GM19463 (cell line): ENCODE data around the gene WNT7B.

Experiments used
- ATAC-seq: cut with Tn5 transposase; IDR thresholded peaks from one replicate; pipeline ENCODE4 v1.9.1; 2021; ENCODE audit warnings: mild to moderate bottlenecking, moderate library complexity; ENCODE audit not compliant: unreplicated experiment

Gene WNT7B

DNA sequence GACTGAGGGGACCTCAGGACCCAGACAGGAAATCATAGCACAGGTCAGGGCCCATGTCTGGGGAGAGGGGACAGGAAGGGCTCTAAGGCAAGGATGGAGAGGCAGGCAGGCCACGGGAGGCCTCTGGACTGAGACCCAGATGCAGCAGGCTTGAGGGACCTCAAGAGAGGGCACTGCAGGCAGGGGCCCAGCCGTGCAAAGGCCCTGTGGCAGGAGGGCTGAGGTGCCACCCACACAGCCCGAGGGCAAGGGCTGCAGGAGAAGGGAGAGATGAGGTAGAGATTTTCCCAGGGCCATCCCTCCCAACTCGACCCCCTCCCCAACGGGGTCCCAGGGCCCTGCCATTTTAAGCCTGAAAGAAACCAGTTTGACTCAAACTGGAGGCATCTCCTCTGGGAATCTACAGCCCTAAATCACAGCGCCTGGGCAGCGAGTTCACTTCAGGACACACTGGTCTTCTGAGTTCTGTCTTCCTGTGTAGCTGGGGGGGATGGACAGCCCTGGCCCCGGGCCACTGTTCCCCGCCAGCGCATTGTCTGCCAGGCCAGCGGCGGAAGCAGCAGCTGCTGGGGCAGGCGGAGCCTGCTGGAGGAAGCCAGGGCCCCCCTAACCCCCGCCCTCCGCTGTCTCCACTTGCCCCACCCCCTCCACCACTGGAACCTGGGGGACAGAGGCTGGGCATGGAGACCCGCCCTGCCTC is 20.3 kb upstream of the WNT7B start:
- ATAC-seq: no peak

DNA sequence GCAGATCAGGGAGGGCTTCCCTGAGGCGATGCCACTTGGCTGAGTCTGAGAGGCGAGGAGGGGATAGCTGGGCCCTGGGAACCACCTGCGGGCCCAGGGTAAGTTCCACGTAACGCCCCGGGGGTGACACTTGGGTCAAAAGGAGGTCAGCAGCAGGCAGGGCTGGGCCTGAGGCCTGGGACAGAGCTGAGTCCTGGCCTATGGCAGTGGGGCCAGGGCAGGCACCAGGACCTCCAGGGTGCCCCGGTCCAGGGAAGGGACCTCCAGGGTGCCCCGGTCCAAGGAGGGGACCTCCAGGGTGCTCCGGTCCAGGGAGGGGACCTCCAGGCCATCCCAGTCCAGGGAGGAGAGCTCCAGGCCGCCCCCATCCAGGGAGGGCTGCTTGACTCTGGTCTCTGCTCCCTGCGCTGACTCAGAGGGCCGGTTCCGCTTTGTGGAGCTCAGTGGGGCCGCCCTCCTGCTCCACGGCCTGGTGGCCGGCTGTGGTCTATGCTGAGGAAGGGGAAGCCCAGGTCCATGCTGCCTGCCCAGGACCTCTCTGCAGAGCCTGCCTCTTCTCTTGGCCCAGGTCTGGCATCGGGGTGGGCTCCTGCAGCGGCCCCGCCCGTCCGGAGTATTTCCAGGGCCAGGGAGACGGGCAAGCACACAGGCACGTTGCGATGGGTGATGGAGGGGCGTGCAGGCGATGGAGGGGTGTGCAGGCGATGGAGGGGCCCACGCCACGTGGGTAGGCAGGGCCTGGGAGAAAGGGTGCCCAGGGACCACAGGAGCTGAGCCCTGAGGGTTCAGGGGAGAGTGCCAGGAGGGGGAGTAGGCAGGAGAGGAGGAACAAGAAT is 19.5 kb upstream of the WNT7B start:
- ATAC-seq: no peak

GRCh38 chr22:45995405-45996101 is 18.6 kb upstream of the WNT7B start:
- ATAC-seq: no peak

DNA sequence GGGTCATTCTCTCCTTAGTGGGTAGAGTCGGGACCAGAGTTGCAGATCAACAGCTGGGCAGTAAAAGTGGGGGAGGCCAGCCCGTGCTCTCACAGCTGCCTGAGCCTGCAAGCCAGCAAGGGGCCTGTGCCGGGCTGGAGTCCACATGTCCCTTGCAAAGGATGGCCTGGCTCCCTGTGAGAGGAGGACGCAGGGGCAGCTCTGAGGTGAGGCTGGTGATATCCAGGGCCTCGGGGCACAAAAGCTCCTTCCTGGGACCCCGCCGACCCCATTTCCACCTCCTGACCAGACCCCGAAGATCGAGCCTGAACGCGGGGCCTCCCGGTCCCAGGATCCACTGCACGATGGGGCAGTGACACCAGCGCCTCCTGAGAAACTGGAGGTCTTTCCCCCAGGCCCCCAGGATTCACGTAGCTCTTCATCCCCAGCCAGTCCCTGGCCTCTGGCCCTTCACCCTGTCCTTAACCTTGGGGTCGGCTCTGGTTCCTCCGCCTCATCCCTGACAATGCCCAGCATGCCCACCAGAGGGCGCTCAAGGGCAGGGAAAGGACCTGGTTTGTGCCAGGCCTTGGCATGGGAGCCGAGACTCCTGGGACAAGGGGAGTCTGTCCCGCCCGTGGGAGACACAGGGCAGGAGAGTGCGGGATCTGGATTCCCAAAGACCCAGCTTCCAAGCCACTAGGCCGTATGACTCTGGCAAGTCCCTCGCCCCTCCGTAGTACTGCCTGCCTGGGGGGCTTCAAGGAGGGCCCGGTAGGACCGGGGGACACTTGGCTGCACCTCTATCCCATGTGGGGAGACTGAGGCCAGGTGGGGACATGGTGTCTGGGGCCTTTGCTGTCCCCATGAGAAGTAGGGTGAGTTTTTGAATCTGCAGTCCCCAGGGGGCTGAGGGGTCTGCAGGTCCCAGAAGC is 17.8 kb upstream of the WNT7B start:
- no peak for ATAC-seq

- no peak for ATAC-seq
These were observed 16.9 kb upstream of the WNT7B start for GRCh38 chr22:45993841-45994240.

GRCh38 chr22:45993143-45993692 is 16.3 kb upstream of the WNT7B start:
- no peak for ATAC-seq

GRCh38 chr22:45992737-45993136 is 15.8 kb upstream of the WNT7B start:
- no peak for ATAC-seq

- no peak for ATAC-seq
These were observed 14.1 kb upstream of the WNT7B start for GRCh38 chr22:45991098-45991497.

GRCh38 chr22:45987136-45987861 is 10.3 kb upstream of the WNT7B start:
- ATAC-seq: no peak

- ATAC-seq: no peak
These were observed 7.5 kb upstream of the WNT7B start for GRCh38 chr22:45984316-45984916.

DNA sequence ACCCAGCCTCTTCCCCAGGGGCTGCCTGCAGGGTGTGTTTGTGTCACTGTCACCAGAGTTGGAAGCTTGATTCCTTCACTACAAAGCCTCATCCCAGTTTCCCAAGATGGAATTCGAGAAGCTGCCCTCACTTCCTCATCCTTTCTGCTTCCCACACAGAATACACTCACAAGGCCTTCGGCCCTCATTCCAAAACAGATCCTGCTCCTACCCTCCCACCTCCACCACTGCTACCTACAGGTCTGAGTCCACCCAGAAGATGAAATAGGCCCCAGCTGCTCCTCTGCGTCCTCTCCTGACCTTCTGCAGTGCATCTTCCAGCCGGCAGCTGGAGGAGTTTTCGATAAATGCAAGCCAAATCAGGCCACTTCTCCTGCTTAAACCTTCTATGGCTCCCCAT is 6.8 kb upstream of the WNT7B start:
- no peak for ATAC-seq

DNA sequence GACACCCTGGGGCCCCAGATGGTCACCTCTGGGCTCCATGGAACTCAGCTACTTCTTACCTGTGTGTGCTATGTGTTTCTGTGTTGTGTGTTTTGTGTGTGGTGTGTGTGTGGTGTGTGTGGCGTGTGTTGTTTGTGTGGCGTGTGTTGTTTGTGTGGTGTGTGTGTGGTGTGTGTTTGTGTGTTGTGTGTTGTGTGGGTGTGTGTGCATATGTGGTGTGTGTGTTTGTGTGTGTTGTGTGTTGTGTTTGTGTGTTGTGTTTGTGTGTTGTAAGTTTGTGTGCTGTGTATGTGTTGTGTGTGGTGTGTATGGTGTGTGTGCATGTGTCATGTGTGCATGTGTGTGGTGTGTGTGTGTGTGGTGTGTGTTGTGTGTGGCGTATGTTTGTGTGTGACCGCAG is 3.8 kb upstream of the WNT7B start:
- no peak for ATAC-seq

DNA sequence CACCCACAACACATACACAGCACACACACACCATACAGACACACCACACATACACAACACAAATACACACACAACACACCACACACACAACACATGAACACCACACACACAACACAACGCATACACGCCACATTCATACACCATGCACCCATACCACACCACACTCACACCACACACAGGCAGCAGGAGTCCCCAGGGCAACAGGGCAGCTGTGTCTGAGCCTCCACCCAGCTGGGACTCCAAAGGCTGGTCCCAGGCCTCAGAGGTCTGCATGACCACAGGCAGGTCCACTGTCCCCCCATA is 3.3 kb upstream of the WNT7B start:
- no peak for ATAC-seq

GRCh38 chr22:45978275-45978713 is 1.3 kb upstream of the WNT7B start:
- no peak for ATAC-seq

- no peak for ATAC-seq
These were observed 751 bp upstream of the WNT7B start for GRCh38 chr22:45977551-45978274.

- ATAC-seq: no peak
These were observed 534 bp downstream of the WNT7B start for GRCh38 chr22:45976254-45977002.

DNA sequence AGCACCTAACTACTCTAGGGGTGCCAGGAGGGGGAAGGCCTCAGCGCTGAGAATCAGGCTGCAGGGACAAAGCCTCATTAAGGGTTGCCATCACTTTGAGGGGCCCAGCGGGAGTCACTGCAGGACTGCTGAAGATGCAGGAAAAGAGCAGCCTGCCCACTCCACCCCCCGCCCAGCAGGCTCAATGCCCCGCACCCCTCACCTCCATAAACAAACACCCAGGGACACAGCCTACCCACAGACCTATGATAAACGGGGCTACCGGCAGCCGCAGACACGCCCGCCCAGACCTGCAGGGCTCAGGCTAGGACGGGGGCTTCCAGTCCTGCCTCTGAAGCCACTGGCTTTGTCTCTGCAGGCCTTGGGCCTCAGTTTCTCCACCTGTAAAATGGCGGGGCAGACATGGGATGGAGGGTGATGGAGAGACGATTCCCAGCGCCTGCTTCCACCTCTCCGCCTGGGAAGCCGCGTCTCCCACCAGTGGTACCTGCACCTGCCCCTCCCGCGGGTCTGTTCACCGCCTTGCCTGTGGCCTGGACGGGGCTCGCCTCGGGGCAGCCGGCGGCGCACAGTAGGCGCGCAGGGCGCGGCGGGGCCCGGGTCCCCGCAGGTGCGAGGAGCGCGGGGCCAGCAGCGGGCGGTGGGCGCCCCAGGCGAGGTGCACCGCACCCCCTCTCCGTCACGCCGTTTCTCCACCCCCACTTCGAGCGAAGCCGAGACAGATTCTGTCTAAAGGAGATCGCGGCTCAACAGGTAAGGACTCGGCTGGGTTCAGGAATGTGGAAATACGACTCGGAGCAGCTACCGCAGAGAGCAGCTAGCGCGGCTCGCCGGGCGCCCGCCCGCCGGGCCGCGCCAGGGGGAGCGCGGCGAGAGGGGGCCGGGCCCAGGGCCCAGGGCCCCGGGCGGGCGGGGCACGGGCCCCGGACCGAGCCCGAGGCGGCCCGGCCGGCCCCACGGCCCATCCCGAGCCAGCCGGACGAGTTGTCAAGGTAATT is 1.5 kb downstream of the WNT7B start:
- ATAC-seq: no peak
